ENCODE measurements around the gene TMC7.

TMC7 gene

GRCh38 chr16:19067349-19068236, 83.9 kb downstream of the TMC7 start, which contains the start of gene COQ7:
Gene COQ7 (plus strand): TSS chr16:19067614. CDS start chr16:19067665, 51 bp downstream.
- TF ChIP-seq CTCF (IDR thresholded peaks at IDR 0.05; ENCODE audit: low read depth, low read length): no peak
- DNase-seq (ENCODE audit: low read depth in 2 of 2): peak; percentile 100
- peak within 1 kb of the TSS; percentile 78 to 81 for H3K4me3 ChIP-seq (replicated peaks in 1 of 2; ENCODE audit: low read depth in 2 of 2, low read length in 2 of 2)

- TF ChIP-seq CTCF (IDR thresholded peaks at IDR 0.05; ENCODE audit: low read depth, low read length): no peak
- peak overlapping the region; percentile 78 to 81 for H3K4me3 ChIP-seq (replicated peaks in 1 of 2; ENCODE audit: low read depth in 2 of 2, low read length in 2 of 2)
Measured at GRCh38 chr16:19068237-19068815, 84.6 kb downstream of the TMC7 start.

GRCh38 chr16:19071811-19072777, 88.4 kb downstream of the TMC7 start:
- peak; percentile 63 to 78 for DNase-seq (ENCODE audit: low read depth in 2 of 2)
- no peak overlapping the region for H3K4me3 ChIP-seq (replicated peaks in 1 of 2; ENCODE audit: low read depth in 2 of 2, low read length in 2 of 2)
- peak; percentile 72 for TF ChIP-seq CTCF (IDR thresholded peaks at IDR 0.05; ENCODE audit: low read depth, low read length)

More at GRCh38 chr16:19068237-19068815, 84.6 kb downstream of the TMC7 start:
- no peak for DNase-seq (ENCODE audit: low read depth in 2 of 2)

- TF ChIP-seq CTCF (IDR thresholded peaks at IDR 0.05; ENCODE audit: low read depth, low read length): no peak
- no peak for DNase-seq (ENCODE audit: low read depth in 2 of 2)
- H3K4me3 ChIP-seq (replicated peaks in 1 of 2; ENCODE audit: low read depth in 2 of 2, low read length in 2 of 2): no peak overlapping the region
Measured at GRCh38 chr16:19073344-19073743, 89.6 kb downstream of the TMC7 start.

- no peak for TF ChIP-seq CTCF (IDR thresholded peaks at IDR 0.05; ENCODE audit: low read depth, low read length)
- no peak for DNase-seq (ENCODE audit: low read depth in 2 of 2)
Measured at GRCh38 chr16:19073863-19074262, 90.1 kb downstream of the TMC7 start.

GRCh38 chr16:19075511-19075910, 91.8 kb downstream of the TMC7 start:
- TF ChIP-seq CTCF (IDR thresholded peaks at IDR 0.05; ENCODE audit: low read depth, low read length): no peak
- no peak for DNase-seq (ENCODE audit: low read depth in 2 of 2)
- H3K4me3 ChIP-seq (replicated peaks in 1 of 2; ENCODE audit: low read depth in 2 of 2, low read length in 2 of 2): no peak overlapping the region

More at GRCh38 chr16:19073863-19074262, 90.1 kb downstream of the TMC7 start:
- no peak overlapping the region for H3K4me3 ChIP-seq (replicated peaks in 1 of 2; ENCODE audit: low read depth in 2 of 2, low read length in 2 of 2)
